Karpas-422 (cell line): Measurements from ENCODE around the gene EEF1AKMT2. TPM values are rescaled to one million over a fixed set of nuclear protein-coding genes. Genes with fewer than 3 reads are reported as not detected.

Source experiments
- DNase-seq: peaks from one replicate; pipeline ENCODE4 v3.0.0-alpha.2; 2015
- H2AFZ ChIP-seq: fragments of 200-600 bp; sonication (generic); 2 replicates; pipeline ENCODE4 v1.6.1; 2014; ENCODE audit warnings: antibody characterized with exemption, low read length, mixed read lengths
- H3K27ac ChIP-seq: fragments of 200-600 bp; sonication (generic); 2 replicates; pipeline ENCODE4 v1.5.1; 2014; ENCODE audit warnings: mild to moderate bottlenecking, low read length, moderate library complexity
- H3K27me3 ChIP-seq: fragments of 200-600 bp; sonication (generic); 2 replicates; pipeline ENCODE4 v1.6.1; 2014; ENCODE audit warnings: low read length, mixed read lengths
- H3K36me3 ChIP-seq: fragments of 200-600 bp; sonication (generic); 2 replicates; pipeline ENCODE4 v1.6.1; 2014; ENCODE audit warnings: low read length, mixed read lengths; ENCODE audit not compliant: insufficient read depth
- H3K4me1 ChIP-seq: fragments of 200-600 bp; sonication (generic); 2 replicates; pipeline ENCODE4 v1.6.1; 2014; ENCODE audit warnings: mild to moderate bottlenecking, low read length, mixed read lengths
- H3K4me2 ChIP-seq: fragments of 200-600 bp; sonication (generic); 2 replicates; pipeline ENCODE4 v1.6.1; 2014; ENCODE audit warnings: low read length, low read depth, mild to moderate bottlenecking; ENCODE audit not compliant: poor library complexity, severe bottlenecking
- H3K4me3 ChIP-seq: fragments of 200-600 bp; sonication (generic); 2 replicates; pipeline ENCODE4 v1.5.1; 2014; ENCODE audit warnings: mild to moderate bottlenecking, antibody characterized with exemption, low read length, mixed read lengths
- H3K79me2 ChIP-seq: fragments of 200-600 bp; sonication (generic); 2 replicates; pipeline ENCODE4 v1.6.1; 2014; ENCODE audit warnings: mild to moderate bottlenecking, low read length, mixed read lengths
- H3K9ac ChIP-seq: fragments of 200-600 bp; sonication (generic); 2 replicates; pipeline ENCODE4 v1.6.0; 2014; ENCODE audit warnings: low read length
- H3K9me2 ChIP-seq: fragments of 200-600 bp; sonication (generic), shearing (Covaris generic); replicated peaks from 2 replicates; pipeline ENCODE4 v1.6.0; 2014; ENCODE audit warnings: mild to moderate bottlenecking, low read length, moderate library complexity; ENCODE audit not compliant: insufficient read depth
- H3K9me3 ChIP-seq: fragments of 300-700, 200-600 bp; sonication (generic); 2 replicates; pipeline ENCODE4 v1.6.1; 2014; ENCODE audit warnings: low read length, mixed read lengths
- H4K20me1 ChIP-seq: fragments of 200-600 bp; sonication (generic); 2 replicates; pipeline ENCODE4 v1.6.1; 2014; ENCODE audit warnings: mild to moderate bottlenecking, antibody characterized with exemption, low read length, low read depth; ENCODE audit not compliant: insufficient read depth
- total RNA-seq: library from RNA; depleted of rRNA; stranded (reverse); fragments of >200 nt; shearing (Covaris generic); gene quantifications from 2 replicates; pipeline ENCODE4 v1.2.3, GENCODE V29; 2014; ENCODE audit warnings: low replicate concordance

The EEF1AKMT2 gene
- total RNA-seq, 1 experiment from 2014 or later: 38.3 TPM

DNA sequence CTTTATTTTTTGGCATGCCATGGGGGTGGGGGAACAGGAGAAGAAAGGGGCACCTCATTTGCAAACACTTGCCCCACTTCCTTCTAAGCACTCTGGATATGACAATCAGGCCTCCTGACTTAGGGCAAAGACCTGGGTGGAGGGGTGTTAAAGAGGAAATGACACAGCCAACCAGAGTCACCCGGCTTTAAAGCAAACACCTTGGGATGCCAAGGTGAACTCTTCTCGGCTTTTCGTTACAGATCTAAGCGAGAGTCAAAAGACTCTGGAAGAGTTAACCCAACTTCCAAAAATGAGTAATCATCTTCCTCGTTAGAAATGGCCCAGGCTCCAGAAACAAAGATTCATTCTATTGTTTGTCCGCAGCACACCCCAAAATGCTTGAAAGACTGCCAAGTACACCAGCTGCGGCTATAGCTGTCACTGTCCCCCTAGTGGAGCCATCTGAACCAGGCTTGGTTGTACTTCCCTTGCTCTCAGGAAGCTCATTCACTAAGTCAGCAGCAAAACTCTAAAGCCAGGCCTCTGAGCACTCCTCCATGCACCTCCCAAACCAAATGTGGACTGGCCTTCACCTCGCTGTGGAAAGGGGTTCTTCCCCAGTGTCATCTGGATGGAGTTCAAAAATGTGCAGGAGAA is 72.4 kb downstream of the EEF1AKMT2 start:
- Histone ChIP-seq H3K36me3 (peaks cover 16% of the 10 kb centered on the region; the same call in 1 of the 2 replicates), H3K9me3 (no peaks in the 10 kb centered on the region), H3K4me1 (peaks cover 85% of the 10 kb centered on the region), H3K27me3 (no peaks in the 10 kb centered on the region), H3K79me2 (peaks cover 100% of the 10 kb centered on the region), H3K27ac (peak overlapping the region; percentile 82), H3K9ac (peak overlapping the region; percentile 18), H2AFZ (no peak overlapping the region), H3K9me2 (no peaks in the 10 kb centered on the region), H4K20me1 (peaks cover 41% of the 10 kb centered on the region), H3K4me2 (peak overlapping the region; percentile 63), H3K4me3 (peak overlapping the region; percentile 19; the same call in 1 of the 2 replicates)
- peak; percentile 91 for DNase-seq

DNA sequence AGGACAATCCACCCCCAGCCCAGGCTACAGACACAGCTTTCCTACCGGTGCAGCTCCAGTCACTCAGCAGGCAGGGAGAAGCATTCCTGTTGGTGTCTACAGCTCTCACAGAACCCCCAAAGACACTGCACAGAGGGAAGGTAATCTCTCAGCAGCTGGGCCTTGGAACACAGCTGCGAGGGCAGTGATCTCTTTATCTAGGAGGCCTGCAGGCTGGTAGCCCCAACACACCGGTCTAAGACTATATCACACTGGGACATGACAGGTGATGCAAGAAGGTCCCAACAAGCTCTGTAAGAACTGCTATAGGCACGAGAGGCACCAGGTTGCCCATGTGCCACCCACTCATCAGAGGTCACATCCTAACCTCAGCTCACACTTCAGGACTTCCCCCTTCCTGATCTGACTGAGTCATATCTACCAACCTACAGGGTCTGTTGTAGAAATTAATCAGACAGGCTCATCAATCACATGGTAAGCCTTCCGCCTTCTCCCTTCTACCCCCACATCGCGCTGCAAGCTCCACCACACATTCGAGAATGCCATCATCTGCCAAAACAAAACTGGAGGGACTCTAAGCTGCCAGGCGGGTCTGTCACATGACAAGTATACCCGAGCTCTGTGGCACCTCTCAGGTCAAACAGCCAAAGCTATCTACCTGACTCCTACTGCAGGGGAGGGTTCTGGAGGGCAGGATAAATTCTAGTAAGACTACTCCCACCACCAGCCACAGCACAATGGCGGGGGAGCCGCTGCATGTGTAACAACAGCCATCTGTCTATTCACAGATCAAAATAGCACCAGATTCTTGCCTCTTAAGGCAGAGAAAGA is 73.6 kb downstream of the EEF1AKMT2 start:
- Histone ChIP-seq H2AFZ (no peak overlapping the region), H4K20me1 (peaks cover 49% of the 10 kb centered on the region), H3K9me3 (no peaks in the 10 kb centered on the region), H3K27ac (peak overlapping the region; percentile 82), H3K27me3 (no peaks in the 10 kb centered on the region), H3K36me3 (peaks cover 16% of the 10 kb centered on the region; the same call in 1 of the 2 replicates), H3K9ac (peak overlapping the region; percentile 18), H3K4me1 (peaks cover 73% of the 10 kb centered on the region), H3K4me2 (peak overlapping the region; percentile 63), H3K4me3 (peak overlapping the region; percentile 19; the same call in 1 of the 2 replicates), H3K9me2 (no peaks in the 10 kb centered on the region), H3K79me2 (peaks cover 100% of the 10 kb centered on the region)
- DNase-seq: peak; percentile 55

DNA sequence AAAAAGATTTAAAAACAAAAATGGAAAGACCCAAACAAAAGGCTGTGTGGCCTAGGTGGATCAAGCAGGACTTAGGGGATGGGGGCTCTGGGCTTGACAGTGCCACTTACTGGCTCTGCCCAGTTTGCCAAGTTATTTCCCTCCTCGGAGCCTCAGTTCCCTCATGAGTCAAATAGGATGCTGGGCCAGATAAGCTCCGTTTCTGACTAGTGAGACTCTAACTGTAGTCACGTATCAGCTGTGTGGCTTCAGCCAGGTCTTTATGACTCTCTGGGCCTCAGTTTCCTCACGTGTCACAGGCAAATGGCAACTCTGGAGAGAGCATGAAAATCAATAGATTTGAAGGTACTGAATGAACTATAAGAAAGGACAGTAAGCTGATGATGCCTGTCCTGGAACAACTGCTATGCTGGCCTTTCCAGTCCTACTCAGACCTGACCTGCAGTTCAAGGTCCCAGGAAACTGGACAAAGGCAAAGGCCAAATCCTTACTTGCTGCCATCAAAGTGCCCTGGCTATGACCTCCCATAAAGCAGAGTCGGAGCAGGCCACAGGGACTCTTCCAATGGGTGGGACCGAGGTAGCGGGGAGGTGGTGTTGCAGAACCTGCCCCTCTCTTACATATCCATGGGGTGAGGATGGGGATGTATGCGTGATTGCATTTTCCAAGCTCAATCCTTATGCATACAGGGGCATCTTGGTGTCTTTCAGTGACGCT is 74.5 kb downstream of the EEF1AKMT2 start:
- no peak overlapping the region for H3K4me3 ChIP-seq

DNA sequence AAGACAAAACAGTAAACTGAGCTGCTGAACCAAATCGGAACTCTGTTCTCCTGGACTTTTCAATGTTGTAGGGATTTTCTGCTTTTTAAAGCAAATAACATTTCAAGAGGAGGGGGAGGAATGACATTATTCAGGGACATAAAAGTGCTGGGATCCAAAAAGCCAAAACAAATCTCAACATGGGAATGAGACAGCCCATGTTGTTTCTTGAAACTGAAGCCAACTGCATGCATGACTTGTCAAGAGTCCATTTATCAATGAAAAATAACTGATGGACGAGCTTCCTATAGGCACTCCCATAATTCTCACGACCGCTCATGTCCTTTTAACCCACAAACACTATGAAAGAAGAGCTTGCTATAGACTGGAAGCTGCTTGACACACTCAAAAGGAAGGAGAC is 75.3 kb downstream of the EEF1AKMT2 start:
- Histone ChIP-seq H2AFZ (no peak overlapping the region), H3K9me3 (no peaks in the 10 kb centered on the region), H3K4me2 (no peak overlapping the region), H3K27ac (peak overlapping the region; percentile 32), H3K4me1 (peaks cover 57% of the 10 kb centered on the region), H3K9ac (no peak overlapping the region), H3K79me2 (peaks cover 100% of the 10 kb centered on the region), H3K4me3 (no peak overlapping the region), H4K20me1 (peaks cover 51% of the 10 kb centered on the region), H3K36me3 (peaks cover 16% of the 10 kb centered on the region; the same call in 1 of the 2 replicates), H3K9me2 (no peaks in the 10 kb centered on the region), H3K27me3 (no peaks in the 10 kb centered on the region)
- DNase-seq: no peak

More for the DNA sequence above, 74.5 kb downstream of the EEF1AKMT2 start:
- peaks cover 49% of the 10 kb centered on the region for H4K20me1 ChIP-seq
- H3K27ac ChIP-seq: peak overlapping the region; percentile 82
- H2AFZ ChIP-seq: no peak overlapping the region
- no peaks in the 10 kb centered on the region for H3K27me3 ChIP-seq
- no peak for DNase-seq
- no peak overlapping the region for H3K4me2 ChIP-seq
- peaks cover 64% of the 10 kb centered on the region for H3K4me1 ChIP-seq
- H3K9me2 ChIP-seq: no peaks in the 10 kb centered on the region
- H3K9me3 ChIP-seq: no peaks in the 10 kb centered on the region
- peaks cover 16% of the 10 kb centered on the region; the same call in 1 of the 2 replicates for H3K36me3 ChIP-seq
- H3K79me2 ChIP-seq: peaks cover 100% of the 10 kb centered on the region
- no peak overlapping the region for H3K9ac ChIP-seq

- no peak overlapping the region for H3K9ac ChIP-seq
- H3K4me1 ChIP-seq: peaks cover 56% of the 10 kb centered on the region
- H3K4me2 ChIP-seq: no peak overlapping the region
- peaks cover 60% of the 10 kb centered on the region for H4K20me1 ChIP-seq
- H3K36me3 ChIP-seq: peaks cover 20% of the 10 kb centered on the region; the same call in 1 of the 2 replicates
- no peak overlapping the region for H3K4me3 ChIP-seq
- 0 out of 2 replicates have a peak overlapping the region, but pooled peaks have one; percentile 15 for H3K27ac ChIP-seq
- no peaks in the 10 kb centered on the region for H3K9me3 ChIP-seq
- no peak overlapping the region for H2AFZ ChIP-seq
- DNase-seq: no peak
- H3K27me3 ChIP-seq: no peaks in the 10 kb centered on the region
- peaks cover 100% of the 10 kb centered on the region for H3K79me2 ChIP-seq
- no peaks in the 10 kb centered on the region for H3K9me2 ChIP-seq
Measured at GRCh38 chr10:124715439-124715838, 76.2 kb downstream of the EEF1AKMT2 start.

- Histone ChIP-seq H3K9me2 (no peaks in the 10 kb centered on the region), H3K27ac (no peak overlapping the region), H3K36me3 (peaks cover 20% of the 10 kb centered on the region; the same call in 1 of the 2 replicates), H2AFZ (no peak overlapping the region), H3K27me3 (no peaks in the 10 kb centered on the region), H4K20me1 (peaks cover 70% of the 10 kb centered on the region), H3K4me3 (no peak overlapping the region), H3K9ac (no peak overlapping the region), H3K4me1 (peaks cover 41% of the 10 kb centered on the region), H3K9me3 (no peaks in the 10 kb centered on the region), H3K79me2 (peaks cover 100% of the 10 kb centered on the region), H3K4me2 (no peak overlapping the region)
- no peak for DNase-seq
Measured at GRCh38 chr10:124713679-124714255, 77.9 kb downstream of the EEF1AKMT2 start.

GRCh38 chr10:124712704-124713407 is 78.8 kb downstream of the EEF1AKMT2 start:
- Histone ChIP-seq H2AFZ (no peak overlapping the region), H3K27ac (no peak overlapping the region), H4K20me1 (peaks cover 68% of the 10 kb centered on the region), H3K9me3 (no peaks in the 10 kb centered on the region), H3K9me2 (no peaks in the 10 kb centered on the region), H3K79me2 (peaks cover 100% of the 10 kb centered on the region), H3K4me3 (no peak overlapping the region), H3K4me1 (peaks cover 33% of the 10 kb centered on the region), H3K27me3 (no peaks in the 10 kb centered on the region), H3K9ac (no peak overlapping the region), H3K4me2 (no peak overlapping the region), H3K36me3 (peaks cover 16% of the 10 kb centered on the region; the same call in 1 of the 2 replicates)
- no peak for DNase-seq
